ENCODE measurements around the gene NSF.
A peak's percentile ranks its signal among the peaks of the same experiment; 100 is the strongest.

NSF gene

GRCh38 chr17:46771561-46772474 is 181.3 kb downstream of the NSF start:
- Histone ChIP-seq H3K4me3 (peak overlapping the region; percentile 69), H3K27ac (peak overlapping the region in 1 of 2 donors; percentile 27)
- DNase-seq (ENCODE audit: low spot score) = no peak
- no peak for TF ChIP-seq CTCF (IDR thresholded peaks at IDR 0.05)

- no peak for TF ChIP-seq CTCF (IDR thresholded peaks at IDR 0.05)
- Histone ChIP-seq H3K4me3 (peak overlapping the region; percentile 69), H3K27ac (no peak overlapping the region)
- no peak for DNase-seq (ENCODE audit: low spot score)
Observed at GRCh38 chr17:46772475-46773220, 182.2 kb downstream of the NSF start.

- DNase-seq (ENCODE audit: low spot score) = no peak
- TF ChIP-seq CTCF (IDR thresholded peaks at IDR 0.05) = no peak
- H3K4me3 ChIP-seq = no peak overlapping the region
- no peak overlapping the region for H3K27ac ChIP-seq
Observed at GRCh38 chr17:46773221-46773605, 182.7 kb downstream of the NSF start.

- Histone ChIP-seq H3K4me3 (no peak overlapping the region), H3K27ac (no peak overlapping the region)
- DNase-seq (ENCODE audit: low spot score) = no peak
- no peak for TF ChIP-seq CTCF (IDR thresholded peaks at IDR 0.05)
Observed at GRCh38 chr17:46773676-46774075, 183.2 kb downstream of the NSF start.

GRCh38 chr17:46774108-46774737 is 183.8 kb downstream of the NSF start:
- no peak overlapping the region for H3K27ac ChIP-seq
- no peak overlapping the region for H3K4me3 ChIP-seq
- no peak for TF ChIP-seq CTCF (IDR thresholded peaks at IDR 0.05)
- DNase-seq (ENCODE audit: low spot score) = peak; percentile 54

- no peak for DNase-seq (ENCODE audit: low spot score)
- Histone ChIP-seq H3K4me3 (no peak overlapping the region), H3K27ac (no peak overlapping the region)
- no peak for TF ChIP-seq CTCF (IDR thresholded peaks at IDR 0.05)
Observed at GRCh38 chr17:46776298-46777005, 186.0 kb downstream of the NSF start.
